Measurements from ENCODE around the gene SLX9.

GRCh38 chr21:44923480-44924084 is 16.2 kb upstream of the SLX9 start:
- TF ChIP-seq EZH2 (IDR thresholded peaks at IDR 0.05; ENCODE audit: insufficient read depth, poor library complexity, severe bottlenecking) (no peak), EZH2phosphoT487 (IDR thresholded peaks at IDR 0.05; ENCODE audit: insufficient read depth, low read depth) (no peak)

All from GM23248 (cell line).